GM19455 (cell line): ENCODE measurements around the gene MNAT1.

ENCODE experiments used
- ATAC-seq: cut with Tn5 transposase; IDR thresholded peaks from one replicate; pipeline ENCODE4 v1.9.1; 2021; ENCODE audit not compliant: unreplicated experiment

MNAT1 gene

GRCh38 chr14:60963761-60964160 is 229.2 kb downstream of the MNAT1 start:
- ATAC-seq = no peak

GRCh38 chr14:60964904-60965303 is 230.3 kb downstream of the MNAT1 start:
- ATAC-seq = no peak

GRCh38 chr14:60965402-60965801 is 230.8 kb downstream of the MNAT1 start:
- no peak for ATAC-seq

GRCh38 chr14:60968099-60968498 is 233.5 kb downstream of the MNAT1 start:
- ATAC-seq = no peak

GRCh38 chr14:60968671-60969070 is 234.1 kb downstream of the MNAT1 start:
- no peak for ATAC-seq

GRCh38 chr14:60970146-60970545 is 235.6 kb downstream of the MNAT1 start:
- ATAC-seq = no peak

- no peak for ATAC-seq
Observed at GRCh38 chr14:60971271-60971670, 236.7 kb downstream of the MNAT1 start.

GRCh38 chr14:60972295-60972694 is 237.7 kb downstream of the MNAT1 start:
- no peak for ATAC-seq

GRCh38 chr14:60973070-60973469 is 238.5 kb downstream of the MNAT1 start:
- no peak for ATAC-seq

- ATAC-seq = no peak
Observed at GRCh38 chr14:60974090-60974651, 239.6 kb downstream of the MNAT1 start.

GRCh38 chr14:60975551-60975950 is 241.0 kb downstream of the MNAT1 start:
- no peak for ATAC-seq

GRCh38 chr14:60977847-60978246 is 243.3 kb downstream of the MNAT1 start:
- ATAC-seq = no peak

GRCh38 chr14:60980811-60981632 is 246.5 kb downstream of the MNAT1 start, which contains the start of the genes SLC38A6 and TRMT5:
TSS of gene SLC38A6 (plus strand) at chr14:60981245. CDS start at chr14:60981278, 33 bp downstream.
TSS of gene TRMT5 (minus strand) at chr14:60981079. CDS start at chr14:60980973, 106 bp downstream.
- ATAC-seq = peak; percentile 86

GRCh38 chr14:60981633-60982455 is 247.3 kb downstream of the MNAT1 start:
- ATAC-seq = peak; percentile 4

- ATAC-seq = no peak
Observed at GRCh38 chr14:60984196-60984595, 249.6 kb downstream of the MNAT1 start.

GRCh38 chr14:60986500-60986899 is 251.9 kb downstream of the MNAT1 start:
- no peak for ATAC-seq

GRCh38 chr14:60989599-60989998 is 255.0 kb downstream of the MNAT1 start:
- ATAC-seq = no peak

- no peak for ATAC-seq
Observed at GRCh38 chr14:60998617-60999016, 264.1 kb downstream of the MNAT1 start.

- no peak for ATAC-seq
Observed at GRCh38 chr14:60999536-60999935, 265.0 kb downstream of the MNAT1 start.

GRCh38 chr14:61003571-61003970 is 269.0 kb downstream of the MNAT1 start:
- no peak for ATAC-seq

- no peak for ATAC-seq
Observed at GRCh38 chr14:61019537-61019936, 285.0 kb downstream of the MNAT1 start.
